OCI-LY7 (cell line): ENCODE data around the gene MALRD1.

Experiments
- EZH2phosphoT487 ChIP-seq: fragments of 200-600 bp; sonication (generic); IDR thresholded peaks from 2 replicates; pipeline ENCODE4 v1.6.1; 2018; ENCODE audit warnings: low read depth, borderline replicate concordance, mild to moderate bottlenecking, mixed run types, antibody characterized with exemption, low read length, moderate library complexity, mixed read lengths
- TF ChIP-seq, protein P1 (sequence below): fragments of 200-600 bp; sonication (generic); conservative IDR thresholded peaks from 2 replicates; pipeline ENCODE4 v1.5.1; 2014; ENCODE audit warnings: mild to moderate bottlenecking, antibody characterized with exemption, low read length, moderate library complexity, mixed read lengths

DNA sequence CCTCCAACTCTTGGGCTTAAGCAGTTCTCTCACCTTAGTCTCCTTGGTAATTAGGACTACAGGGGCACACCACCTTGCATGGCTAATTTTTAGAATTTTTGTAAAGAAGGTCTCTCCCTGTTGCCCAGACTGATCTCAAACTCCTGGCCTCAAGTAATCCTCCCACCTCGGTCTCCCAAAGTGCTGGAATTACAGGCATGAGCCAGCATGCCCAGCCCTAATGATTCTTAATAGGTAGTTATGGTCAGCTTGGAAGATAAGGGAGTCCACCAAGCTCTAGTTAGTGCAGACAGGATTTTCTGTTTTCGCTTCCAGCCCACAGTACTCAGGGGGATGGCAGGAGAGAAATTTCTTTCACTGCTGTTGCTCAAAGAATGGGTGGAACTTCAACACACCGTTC, 639.7 kb downstream of the MALRD1 start:
- TF ChIP-seq, protein P1, sequence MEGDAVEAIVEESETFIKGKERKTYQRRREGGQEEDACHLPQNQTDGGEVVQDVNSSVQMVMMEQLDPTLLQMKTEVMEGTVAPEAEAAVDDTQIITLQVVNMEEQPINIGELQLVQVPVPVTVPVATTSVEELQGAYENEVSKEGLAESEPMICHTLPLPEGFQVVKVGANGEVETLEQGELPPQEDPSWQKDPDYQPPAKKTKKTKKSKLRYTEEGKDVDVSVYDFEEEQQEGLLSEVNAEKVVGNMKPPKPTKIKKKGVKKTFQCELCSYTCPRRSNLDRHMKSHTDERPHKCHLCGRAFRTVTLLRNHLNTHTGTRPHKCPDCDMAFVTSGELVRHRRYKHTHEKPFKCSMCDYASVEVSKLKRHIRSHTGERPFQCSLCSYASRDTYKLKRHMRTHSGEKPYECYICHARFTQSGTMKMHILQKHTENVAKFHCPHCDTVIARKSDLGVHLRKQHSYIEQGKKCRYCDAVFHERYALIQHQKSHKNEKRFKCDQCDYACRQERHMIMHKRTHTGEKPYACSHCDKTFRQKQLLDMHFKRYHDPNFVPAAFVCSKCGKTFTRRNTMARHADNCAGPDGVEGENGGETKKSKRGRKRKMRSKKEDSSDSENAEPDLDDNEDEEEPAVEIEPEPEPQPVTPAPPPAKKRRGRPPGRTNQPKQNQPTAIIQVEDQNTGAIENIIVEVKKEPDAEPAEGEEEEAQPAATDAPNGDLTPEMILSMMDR = no peak
- TF ChIP-seq EZH2phosphoT487 = no peak
